GM18951 (cell line): ENCODE data around the gene NFU1.
"Not testable (repeated sequence)": the region's sequence is repeated elsewhere in the genome, so short reads cannot be mapped to it uniquely, and the experiment has no call there.

ENCODE experiments used
- POLR2A ChIP-seq: IDR thresholded peaks from 4 replicates; pipeline ENCODE4 v1.6.1; 2011; ENCODE audit warnings: mild to moderate bottlenecking; ENCODE audit not compliant: insufficient read length, insufficient read depth; ENCODE audit errors: extremely low read depth
- in situ Hi-C: fragments of 300-500 bp; cut with MboI; formaldehyde crosslinking; loops from one replicate; pipeline ENCODE4 v1.12.0; 2022; ENCODE audit warnings: low sequenced_read_pairs, mixed read lengths, inconsistent platforms; ENCODE audit not compliant: unreplicated experiment

NFU1 gene

DNA sequence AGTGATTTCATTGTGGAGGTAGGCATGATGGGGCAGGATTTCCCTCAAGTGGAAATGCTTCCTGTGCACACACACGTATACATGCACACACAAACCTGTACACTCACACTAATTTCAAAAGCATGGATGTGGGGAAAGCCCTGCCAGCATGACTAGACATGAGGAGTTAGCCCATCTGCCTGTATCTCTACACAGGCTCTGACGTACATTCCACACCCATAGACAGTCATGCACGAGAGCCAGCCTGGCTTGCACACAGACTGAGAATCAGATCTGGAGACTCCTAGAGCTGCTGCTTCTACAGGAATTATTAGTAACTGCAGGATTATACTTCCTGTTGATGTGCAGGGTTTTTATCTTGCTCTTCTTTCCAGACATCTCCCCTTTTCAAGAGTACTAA is 27.3 kb upstream of the NFU1 start:
- in situ Hi-C loops = no loop called here
- TF ChIP-seq POLR2A = no peak

DNA sequence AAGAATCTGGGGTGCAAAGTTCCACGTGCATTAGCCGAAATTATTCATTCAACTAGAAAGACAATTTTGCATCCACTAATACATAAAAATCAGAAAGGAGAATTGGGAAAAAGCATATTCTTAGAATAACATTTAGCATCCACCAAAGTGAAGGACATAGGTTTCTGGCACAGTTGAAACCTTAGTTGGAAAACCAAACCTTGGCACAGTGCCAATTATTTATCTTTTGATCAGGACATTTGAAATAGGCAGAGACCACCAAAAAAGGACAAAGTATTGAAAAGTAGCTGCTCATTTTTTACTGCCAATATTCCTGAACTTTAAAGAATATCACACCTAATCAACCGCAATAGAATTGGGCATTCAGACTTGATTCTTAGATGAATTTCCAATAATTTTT is 25.5 kb upstream of the NFU1 start:
- TF ChIP-seq POLR2A = no peak
- in situ Hi-C loops = no loop called here

DNA sequence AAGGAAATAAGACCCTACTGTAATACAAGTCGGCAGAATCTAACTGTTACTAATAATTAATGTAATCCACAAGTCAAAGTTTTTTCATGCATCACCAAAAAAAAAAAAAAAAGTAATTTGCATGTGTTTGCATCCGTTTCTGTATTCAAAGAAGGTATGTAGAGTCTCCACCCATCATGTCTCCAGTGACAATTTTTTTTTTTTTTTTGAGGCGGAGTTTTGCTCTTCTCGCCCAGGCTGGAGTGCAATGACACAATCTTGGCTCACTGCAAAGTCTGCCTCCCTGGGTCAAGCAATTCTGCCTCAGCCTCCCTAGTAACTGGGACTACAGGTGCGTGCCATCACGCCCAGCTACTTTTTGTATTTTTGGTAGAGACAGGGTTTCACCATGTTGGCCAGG is 24.2 kb upstream of the NFU1 start:
- in situ Hi-C loops = no loop called here
- no peak for TF ChIP-seq POLR2A

DNA sequence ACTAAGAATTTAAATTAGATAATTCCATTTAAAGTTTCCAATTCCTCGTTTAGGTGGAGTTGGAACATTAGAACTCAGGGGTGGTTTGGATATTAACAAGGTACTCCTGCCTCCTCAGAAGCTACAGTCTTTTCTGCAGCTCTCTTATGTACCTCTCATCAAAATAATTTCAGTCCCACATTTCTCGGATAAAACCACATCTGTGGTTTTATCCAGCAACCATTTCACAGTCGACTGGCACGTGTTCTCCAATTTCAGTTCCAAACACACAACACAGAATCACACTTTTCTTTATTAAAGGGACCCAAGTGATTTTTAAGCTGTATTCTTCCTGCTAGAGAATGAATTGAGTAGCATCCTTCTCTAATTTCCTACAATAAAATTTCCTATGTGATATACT is 22.7 kb upstream of the NFU1 start:
- TF ChIP-seq POLR2A = no peak
- in situ Hi-C loops = no loop called here

DNA sequence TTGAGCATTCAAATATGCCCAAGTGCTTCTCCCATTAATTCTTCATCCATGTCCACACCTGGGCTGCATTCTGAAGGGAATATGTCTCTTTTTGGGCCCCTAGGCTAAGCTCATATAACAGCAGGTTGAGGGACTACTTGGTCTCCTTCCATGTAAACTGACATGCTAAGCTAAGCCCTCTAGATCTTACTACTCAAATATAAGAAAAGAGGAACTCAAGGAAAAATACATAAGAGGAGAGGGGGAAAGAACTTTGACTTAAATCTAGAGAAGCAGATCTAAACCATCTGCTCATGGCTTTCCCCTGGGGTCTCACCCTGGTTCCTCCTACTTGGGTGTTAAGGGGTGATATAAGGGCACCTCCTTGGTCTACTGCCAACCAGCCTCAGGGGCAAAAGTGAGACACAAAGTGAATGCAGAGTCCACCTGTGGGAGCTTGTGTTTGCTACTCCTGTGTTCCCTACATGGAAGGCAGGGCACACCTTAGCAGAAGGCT is 19.8 kb upstream of the NFU1 start:
- no peak for TF ChIP-seq POLR2A
- in situ Hi-C loops = no loop called here

DNA sequence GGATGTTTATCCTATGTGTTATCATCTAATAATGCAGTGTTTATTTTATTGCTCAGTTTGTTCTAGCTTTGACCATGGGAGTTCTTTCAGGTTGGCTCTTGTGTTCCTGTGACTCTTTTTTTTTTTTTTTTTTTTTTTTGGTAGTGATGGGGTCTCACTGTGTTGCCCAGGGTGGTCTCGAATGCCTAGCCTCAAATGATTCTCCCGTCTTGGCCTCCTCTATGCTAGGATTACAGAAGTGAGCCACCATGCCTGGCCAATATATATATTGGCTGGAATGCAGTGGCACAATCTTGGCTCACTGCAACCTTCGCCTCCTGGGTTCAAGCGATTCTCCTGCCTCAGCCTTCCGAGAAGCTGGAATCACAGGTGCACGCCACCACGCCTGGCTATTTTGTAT is 18.9 kb upstream of the NFU1 start:
- TF ChIP-seq POLR2A = no peak
- in situ Hi-C loops = no loop called here

DNA sequence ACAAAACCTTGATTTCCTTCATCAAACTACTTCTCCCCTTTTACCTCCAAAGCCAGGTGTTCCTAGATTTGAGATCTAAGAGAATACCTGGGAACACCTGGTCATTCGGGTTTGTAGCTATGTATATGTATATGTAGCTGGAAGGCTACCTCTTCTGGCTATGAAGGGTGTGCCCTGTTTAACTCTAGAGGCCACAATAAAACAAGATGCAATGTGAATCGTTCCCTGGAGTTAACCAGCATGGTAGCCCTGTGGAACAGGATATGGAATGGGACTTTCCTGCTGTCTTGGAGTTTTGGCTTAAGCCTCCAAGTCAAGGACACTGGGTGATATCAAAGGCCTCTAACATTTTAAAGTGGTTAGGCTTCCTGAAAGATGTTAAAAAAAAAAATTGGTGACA is 17.7 kb upstream of the NFU1 start:
- no peak for TF ChIP-seq POLR2A
- in situ Hi-C loops = no loop called here

DNA sequence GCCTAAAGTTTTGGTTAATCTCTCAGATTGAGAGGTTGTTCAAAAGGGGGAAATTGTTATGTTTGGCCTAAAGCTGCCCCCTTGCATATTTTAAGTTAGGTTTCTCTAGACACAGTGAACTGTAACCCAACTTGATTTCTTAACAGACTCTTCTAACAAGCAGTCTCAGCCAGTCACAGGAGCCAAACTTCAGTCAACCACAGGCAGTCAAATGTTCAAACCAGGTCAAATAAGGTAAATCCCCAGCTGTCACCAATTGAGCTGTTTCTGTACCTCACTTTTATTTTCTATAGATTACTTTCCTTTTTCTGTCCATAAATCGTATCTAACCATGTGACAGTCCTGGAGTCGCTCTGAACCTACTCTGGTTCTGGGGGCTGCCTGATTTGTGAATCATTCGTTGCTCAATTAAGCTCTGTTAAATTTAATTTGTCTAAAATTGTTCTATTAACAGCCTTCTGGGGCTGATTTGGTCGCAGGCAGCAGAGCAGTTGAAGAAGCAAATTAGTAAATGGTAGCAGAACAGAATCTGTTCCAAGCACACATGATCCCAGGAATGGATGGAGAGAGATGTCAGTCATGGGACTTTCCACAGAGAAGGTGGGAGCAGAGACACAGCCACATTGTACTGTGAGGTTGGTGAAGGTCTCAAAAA is 16.4 kb upstream of the NFU1 start:
- in situ Hi-C loops = no loop called here
- TF ChIP-seq POLR2A = no peak

DNA sequence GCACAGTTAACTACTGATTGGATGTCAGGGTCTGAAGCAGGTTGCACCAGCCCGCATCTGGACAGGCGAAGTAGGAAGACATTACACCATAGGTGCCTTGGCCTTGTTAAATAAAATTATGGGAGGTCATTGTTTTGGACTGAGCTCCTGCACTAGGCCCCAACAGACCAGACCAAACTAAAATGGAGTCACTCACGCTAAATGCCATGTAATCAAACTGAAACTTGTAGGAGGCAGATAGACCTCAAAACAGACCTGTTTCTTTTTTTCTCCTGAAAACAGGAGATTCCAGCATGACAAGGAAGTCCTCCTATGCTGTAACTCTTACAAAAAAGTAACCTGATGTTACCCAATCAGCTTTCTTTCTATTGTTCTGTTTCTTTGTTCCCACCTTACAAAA is 15.5 kb upstream of the NFU1 start:
- no peak for TF ChIP-seq POLR2A
- in situ Hi-C loops = no loop called here

DNA sequence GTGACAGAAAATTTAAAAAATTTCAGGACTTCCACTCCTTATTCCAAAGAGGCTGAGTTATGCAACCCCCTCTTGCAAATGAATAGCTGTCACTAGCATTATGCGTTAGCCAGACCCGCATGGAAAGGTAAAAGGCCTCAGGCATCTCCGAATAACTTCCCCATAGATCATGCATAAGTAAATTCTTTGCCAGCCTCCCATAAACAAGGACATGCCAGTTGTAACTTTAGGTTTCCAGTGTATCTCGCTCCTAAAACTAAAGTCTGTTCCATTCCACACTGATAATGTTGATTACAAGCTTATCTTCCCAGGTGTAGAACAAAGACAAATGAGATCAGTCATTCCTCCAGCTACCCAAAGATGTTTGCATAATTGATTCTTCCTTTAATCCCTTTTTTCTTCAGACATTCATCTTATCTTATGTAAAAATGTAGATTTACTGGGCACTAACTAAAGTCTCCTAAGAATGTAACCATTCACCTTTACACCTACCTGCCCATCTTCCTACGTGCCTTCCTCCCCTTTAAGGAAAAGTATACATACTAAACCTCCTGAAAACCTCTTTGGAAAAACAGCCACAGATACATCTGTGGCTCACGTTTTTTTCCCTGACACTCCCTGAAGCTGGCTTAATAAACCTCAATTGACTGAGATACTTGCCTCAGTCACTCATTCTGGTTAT is 13.6 kb upstream of the NFU1 start:
- in situ Hi-C loops = no loop called here
- no peak for TF ChIP-seq POLR2A

DNA sequence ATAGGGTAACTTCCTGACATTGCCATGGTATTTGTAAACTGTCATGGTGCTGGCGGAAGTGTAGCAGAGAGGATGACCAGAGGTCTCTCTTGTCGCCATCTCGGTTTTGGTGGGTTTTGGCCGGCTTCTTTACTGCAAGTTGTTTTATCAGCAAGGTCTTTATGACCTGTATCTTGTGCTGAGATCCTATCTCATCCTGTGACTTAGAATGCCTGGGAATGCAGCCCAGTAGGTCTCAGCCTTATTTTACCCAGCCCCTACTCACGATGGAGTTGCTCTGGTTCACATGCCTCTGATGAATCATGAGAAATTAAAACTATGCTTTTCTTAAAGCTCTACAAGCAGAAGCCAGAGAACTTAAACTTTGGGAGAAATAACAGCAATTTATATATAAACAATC is 12.7 kb upstream of the NFU1 start:
- no peak for TF ChIP-seq POLR2A
- in situ Hi-C loops = no loop called here

DNA sequence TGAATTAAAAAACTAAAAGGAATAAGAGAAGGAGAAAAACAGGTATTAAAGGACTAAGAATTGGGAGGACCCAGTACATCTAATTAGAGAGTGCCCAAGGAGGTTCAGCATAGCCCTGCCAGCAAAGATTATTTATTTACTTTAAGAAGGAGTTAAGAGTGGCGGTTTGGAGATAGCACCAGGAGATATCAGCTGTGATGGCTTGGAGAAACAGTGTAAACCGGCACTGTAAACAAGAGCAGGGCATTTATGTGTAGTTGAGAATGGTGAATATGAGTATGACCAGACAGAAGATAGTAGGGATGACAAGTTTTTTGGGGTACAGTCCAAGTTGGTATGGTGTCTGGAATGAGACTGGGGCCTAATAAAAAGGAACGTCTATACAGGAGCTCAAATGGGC is 6.4 kb upstream of the NFU1 start:
- in situ Hi-C loops = not testable (repeated sequence)

DNA sequence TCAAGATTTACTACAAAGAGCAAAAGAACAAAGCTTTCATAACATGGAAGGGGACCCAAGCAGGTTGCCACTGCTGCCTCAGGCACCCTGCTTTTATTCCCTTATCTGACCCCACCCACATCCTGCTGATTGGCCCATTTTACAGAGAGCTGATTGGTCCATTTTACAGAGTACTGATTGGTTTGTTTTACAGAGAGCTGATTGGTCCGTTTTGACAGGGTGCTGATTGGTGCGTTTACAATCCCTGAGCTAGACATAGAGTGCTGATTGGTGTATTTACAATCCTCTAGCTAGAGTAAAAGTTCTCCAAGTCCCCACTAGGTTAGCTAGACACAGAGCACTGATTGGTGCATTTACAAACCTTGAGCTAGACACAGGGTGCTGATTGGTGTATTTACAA is 2.3 kb upstream of the NFU1 start:
- in situ Hi-C loops = not testable (repeated sequence)

DNA sequence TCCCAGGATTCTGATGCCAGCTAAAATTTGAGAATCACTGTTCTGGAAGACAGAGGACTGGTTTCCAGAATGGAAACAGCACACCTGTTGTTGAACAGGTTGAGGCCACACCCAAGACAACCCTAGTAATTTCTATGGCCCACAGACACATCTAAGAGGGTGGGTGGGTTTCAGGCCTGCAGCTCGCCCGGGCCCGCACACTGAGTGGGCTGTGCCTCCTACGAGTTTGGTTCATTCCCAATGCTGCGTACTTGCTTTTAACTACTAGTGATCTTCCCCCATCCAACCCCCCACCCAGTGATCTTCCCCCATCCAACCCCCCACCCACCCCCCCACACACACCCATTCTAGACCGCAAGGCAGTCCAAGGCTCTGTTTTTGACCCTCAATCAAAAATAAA is 1.3 kb upstream of the NFU1 start:
- in situ Hi-C loops = no loop called here
- TF ChIP-seq POLR2A = no peak
